LoVo (cell line): Measurements from ENCODE around the gene AATK.

Experiments
- DNase-seq: peaks from one replicate; pipeline ENCODE4 v3.0.0-alpha.2; 2016; ENCODE audit warnings: low spot score

Gene AATK

DNA sequence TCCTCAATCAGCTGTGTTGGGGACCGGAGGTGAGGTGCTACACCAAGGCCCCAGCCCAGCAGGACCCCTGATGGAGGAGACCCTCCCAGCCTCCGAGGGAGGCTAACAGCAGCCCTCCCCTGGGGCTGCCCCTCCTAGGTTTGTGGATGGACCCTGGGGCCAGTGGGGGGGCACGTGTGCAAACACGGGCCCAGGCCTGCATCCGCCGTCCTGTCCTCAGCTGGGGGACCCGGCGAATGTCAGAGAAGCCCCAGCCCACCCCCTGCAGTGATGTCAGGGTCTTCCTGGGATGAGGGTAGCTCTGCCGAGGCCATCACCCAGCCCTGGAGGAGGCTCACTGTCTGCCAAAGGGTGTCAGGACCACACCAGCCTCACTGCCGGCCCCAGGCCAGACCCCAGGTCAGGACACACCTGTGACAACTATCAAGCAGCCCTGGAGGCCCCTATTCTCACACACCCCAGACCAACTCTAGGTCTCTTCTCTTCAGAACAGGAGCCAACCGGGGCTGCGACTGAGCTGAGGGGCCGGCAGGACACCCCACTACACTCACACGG lies 30.0 kb upstream of the AATK start:
- DNase-seq: no peak

DNA sequence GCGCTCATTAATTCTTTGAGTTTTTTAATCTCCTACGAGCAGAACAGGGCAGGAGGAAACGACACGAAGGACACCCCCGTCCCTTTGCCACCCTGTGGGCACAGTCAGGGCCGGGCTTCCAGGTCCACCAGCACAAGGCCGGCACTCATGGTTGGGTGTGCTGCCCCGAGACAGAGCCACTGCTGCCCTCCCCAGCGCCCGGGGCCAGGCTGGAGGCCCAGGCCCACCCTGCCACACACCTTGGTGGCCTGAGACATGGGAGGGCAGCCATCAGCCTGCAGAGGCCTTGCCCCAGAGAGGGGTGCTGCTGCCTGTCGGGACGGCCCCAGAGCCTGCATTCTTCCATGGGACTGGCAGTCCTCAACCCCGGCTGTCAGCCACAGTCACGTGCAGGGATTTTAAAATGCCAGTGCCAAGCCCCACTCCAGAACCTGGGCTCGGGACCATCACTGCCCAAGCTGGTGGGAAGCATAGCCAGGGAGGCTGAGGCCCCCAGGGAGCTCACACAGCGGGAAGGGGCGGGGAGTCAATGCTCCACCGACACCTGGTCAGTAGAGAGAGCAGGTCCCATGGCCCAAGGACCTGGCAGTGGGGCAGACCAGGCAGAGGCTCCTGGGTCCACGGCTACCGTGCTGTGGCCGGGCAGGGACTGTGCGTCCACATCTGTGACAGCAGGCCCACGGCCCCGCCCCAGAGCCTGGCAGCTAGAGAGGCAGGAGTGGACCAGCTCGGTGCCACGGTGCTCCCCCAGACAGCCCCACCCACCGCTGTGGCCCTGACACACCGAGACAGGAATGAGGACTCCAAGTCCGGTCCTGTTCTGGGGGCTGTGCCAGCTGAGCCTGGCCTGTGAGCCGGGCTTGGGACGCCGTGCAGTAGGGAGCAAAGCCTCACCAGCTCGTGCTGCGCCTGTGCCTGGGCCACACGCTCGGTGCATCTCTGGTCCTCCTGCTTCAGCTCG lies 29.2 kb upstream of the AATK start:
- no peak for DNase-seq

DNA sequence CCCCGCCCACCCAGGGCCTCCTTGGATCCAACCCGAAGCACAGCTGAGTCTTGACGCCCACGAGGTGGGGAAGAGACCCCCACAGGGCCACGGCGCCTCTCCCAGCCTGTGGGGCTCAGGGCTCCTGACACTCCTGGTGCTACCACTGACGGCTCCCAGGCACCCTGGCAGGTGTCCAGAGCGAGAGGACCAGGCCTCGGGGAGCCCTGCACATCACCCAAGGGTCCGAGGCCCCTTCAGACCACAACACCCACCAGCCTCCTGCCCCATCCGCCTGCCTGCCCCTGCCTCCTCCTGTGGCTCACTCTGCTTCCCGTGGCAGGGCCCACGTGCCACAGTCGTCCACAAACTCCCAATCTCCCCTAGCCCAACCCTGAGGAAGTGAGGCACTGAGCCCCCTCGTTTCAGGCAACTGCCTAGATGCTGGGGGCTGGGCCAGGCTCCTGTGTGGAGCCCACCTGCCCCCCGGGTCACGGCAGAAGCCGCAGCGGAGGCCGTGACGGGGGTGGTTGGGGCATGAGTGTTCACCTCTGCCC lies 28.3 kb upstream of the AATK start:
- DNase-seq: no peak

DNA sequence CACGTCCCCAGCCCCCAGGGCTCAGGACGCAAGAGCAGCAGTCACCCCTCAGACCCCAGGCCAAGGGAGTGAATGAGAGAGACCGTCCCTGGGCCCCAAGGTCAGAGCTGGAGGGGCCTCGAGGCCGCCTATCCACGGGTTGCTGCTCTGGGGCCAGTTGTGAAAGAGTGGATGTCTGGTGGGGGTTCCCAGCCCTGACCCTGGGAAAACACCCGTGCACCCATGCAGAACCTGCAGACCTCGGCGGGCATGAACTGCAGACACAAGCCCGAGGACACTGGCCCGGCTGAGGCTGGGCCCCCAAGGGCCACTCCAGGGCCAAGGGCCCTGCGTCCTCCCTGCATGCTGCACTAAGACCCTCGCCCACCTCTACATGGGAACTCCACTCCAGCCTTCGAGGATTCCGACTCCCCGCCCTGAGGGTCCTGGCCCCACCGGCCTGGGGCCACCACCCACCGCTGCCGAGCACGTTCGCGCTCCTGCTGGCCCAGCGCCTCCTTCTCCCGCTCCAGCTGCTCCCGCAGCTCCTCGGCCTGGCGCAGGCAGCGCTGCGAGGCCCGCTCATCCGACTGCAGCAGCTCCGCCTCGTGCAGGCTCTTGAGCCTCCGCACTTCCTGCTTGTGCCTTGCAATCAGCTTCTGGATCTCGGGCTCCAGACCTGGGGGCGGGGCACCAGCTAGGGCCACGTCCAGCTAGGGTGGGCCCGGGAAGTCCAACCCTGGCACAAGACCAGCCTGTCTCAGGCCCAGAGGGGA lies 27.6 kb upstream of the AATK start:
- DNase-seq: no peak

DNA sequence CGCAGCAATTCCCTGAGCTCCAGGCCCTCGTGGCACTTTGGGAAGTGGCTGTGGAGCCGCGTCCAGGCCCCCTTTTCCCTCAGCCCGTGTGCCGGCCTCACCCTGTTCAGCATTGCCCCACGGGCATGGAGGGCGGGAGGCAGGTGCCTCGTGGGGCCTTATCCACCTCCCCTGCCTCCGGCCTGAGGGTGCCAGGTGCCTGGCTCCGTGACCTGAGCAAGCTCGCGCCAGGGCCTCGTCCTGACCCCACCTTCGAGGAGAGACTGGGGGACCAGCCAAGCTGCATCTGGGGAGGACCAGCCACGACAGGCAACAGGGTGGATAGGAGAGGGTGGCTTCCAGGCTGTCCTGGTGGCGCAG lies 27.0 kb upstream of the AATK start:
- no peak for DNase-seq

DNA sequence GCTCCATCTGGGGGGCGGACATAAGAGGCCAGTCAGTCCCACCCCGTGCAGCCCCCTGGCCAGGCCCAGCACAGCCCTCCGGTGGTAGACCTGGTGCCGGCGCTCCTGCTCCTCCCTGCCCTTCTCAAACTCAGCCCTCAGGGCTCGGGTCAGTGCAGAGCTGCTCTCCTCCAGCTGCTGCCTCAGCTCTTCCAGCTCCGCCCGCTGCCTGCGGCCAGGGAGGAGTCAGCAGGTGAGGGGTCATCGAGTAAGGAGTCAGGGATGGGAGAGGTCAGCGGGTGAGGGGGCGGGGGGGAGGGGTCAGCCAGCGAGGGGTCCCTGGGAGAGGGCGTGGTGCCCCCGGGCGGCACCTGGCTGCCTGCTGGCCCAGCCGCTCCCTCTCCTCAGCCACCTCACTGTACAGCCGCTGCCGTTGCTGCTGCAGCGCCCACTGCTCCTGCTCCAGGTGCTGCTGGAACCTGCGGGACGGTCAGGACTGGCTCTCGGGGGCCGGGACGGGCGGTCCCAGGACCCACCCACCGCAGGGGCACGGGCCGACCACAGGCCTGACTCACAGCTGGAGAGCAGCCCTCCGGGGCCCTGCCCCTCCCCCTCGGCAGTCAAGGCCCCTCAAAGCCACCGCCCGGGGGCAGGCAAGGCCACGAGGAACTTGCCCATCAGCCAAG lies 26.5 kb upstream of the AATK start:
- DNase-seq: no peak

DNA sequence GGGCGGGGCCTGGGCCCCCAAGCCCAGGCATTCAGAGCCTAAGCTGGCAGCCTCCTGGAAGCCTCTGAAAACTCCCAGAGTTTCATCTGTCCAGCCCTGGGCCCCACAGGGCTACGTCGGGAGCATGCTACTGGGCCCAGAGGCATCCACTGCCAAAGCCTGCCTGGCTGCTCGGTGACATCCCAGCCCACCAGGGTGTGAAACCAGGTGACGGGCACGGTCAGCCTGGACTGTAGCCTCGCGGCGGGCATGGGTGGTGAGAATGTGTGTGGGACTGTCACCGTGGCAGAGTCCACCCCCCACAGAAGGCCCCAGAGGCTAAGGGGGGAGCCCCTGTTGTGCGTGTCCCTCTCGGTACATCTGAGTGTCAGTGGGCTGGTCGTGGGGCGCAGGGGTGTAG lies 25.6 kb upstream of the AATK start:
- DNase-seq: no peak

DNA sequence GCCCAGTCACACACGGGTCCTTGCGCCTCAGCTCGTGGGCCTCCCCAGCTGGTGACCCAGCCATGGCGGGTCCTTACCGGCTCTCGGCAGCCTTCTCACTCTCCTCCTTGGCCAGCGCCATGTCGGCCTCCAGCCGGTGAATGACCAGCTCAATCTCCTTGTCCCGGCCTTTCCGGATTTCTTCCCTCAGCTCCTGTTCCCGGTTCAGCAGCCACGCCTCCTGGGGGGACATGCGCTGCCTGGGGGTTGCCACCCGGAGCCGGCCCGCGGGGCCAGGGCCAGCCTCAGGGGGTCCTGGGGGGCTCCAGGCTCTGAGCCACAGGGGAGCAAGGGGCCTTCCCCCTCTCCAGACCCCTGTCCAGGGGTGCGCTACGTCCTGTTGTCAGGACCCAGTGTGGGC lies 25.1 kb upstream of the AATK start:
- no peak for DNase-seq

DNA sequence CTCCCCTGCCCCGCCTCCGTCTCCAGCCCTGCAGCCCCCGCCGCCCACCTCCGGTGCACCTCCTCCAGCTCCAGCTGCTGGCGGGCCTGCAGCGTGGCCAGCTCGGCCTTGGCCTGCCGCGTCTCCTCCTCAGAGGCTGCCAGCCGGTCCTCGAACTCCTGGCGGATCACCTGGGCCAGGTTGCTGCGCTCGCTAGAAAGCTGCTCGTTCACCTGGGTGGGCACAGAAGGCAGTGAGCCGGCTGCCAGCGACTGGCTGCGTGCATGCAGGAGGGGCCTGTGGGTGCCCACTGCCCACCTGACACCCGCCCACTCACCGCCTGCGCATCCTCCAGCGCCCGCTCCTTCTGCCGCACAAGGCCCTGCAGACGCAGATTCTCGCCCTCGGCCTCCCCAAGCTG lies 24.6 kb upstream of the AATK start:
- no peak for DNase-seq

DNA sequence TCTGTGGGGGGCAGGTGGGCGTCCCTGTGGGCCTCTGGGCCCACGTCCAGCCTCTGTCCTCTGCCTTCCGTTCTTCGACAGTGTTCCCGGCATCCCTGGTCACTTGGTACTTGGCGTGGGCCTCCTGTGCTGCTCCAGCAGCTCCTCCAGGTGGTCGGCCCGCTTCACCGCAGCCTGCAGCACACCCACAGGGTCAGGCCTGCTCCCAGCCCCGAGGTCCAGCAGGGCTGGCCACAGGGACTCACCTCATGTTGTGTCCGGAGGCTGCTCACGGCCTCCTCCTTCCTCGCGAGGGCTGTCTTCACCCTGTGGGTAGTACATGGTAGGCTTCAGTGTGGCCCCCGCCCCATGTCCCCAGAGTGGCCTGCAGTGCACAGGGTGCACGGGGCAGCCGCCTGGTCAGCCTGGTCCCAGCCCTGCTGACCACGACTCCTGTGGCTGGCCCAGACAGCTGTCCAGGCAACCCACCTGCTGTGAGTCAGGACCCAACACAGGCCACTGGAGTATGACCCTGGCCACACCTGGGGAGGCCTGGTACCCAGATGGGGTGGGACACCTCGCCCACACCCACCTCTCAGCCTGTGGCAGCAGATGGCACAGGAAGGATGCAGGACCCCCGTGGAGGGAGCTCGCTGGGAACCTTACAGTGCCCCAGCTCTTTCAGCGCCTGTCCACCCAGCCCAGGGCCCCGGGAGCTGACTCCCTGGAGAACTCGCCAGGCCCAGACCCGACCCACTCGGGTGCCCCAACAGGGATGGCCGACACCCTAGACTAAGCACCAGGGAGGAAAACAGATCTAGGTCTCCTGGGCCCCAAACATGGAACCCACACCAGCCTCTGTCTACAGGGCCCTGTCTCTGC lies 23.9 kb upstream of the AATK start:
- no peak for DNase-seq

DNA sequence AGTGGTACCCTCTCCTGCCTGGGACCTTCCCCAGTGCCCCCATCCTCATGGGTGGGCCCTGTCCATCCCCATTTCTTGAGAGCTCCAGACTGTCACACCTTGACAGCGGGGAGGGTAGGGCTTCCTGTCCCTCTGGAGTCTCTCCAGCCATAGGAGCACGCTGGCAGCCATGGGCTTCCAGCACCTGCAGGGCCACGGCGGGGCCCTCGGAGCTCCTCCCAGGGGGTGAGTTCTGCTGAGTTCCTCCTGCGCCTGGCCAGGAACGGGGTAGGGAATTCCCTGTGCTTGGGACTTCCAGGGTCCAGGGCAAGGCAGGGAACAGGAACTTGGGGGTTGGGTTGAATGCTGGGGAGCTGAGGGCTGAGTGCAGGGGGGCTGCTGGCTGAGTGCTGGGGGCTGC lies 23.0 kb upstream of the AATK start:
- no peak for DNase-seq

DNA sequence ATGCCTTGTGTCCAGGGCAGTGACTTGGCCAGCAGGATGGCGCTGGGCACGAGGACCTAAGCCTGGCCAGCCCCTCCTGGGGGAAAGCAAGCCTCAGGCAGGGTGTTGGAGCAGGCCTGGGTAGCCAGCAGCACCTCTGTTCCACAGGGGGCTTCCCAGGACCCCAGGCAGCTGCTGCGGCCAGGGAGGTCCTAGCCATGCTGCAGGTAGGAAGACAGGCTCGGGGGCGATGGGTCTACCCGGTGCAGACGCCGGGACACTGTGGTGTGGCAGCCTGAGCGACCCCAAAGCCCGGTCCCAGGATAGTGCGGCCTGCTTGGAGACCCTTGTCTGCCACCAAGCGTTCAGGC lies 22.4 kb upstream of the AATK start:
- DNase-seq: no peak

DNA sequence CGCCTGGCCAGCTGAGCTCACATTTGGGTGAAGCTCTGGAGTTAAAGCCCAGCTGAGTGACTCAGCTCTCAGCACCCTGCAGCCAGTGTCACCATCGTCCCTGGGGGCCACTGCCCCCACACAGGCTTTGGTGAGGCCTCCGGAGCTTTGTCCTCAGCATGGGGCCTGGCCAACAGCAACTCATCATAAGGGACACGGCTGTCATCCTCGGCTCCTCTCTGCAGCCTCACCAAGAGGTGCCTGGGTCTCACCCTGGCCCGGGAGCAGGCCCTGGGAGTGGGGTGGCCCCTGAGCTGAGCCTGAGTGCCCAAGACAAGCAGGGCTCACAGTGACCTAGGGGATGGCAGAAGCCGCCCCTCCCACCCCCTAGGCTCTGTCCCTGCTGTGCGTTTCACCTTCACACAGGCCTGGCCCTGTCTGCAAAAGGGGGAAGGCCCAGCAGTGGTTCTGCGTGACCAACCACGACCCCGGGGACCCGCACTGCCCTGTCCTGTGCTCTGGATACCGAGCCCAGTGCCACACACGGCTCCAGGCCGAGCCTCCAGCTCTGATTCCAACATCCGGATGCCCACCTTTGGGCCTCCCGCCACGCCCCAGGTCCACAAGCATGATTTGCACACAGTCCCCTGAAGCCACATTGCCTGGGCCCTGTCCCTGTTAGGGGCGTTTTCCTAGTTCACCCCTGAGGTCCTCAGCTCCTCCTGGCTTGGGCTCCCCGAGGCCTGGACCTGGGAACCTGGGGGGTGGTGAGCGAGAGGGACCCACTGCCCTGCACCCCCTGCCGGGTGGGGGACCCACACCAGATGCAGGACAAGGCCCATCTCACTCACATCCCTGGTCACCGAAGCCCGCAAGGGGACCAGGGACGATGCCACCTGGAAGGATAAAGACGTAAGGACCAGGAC lies 21.8 kb upstream of the AATK start:
- DNase-seq: no peak

DNA sequence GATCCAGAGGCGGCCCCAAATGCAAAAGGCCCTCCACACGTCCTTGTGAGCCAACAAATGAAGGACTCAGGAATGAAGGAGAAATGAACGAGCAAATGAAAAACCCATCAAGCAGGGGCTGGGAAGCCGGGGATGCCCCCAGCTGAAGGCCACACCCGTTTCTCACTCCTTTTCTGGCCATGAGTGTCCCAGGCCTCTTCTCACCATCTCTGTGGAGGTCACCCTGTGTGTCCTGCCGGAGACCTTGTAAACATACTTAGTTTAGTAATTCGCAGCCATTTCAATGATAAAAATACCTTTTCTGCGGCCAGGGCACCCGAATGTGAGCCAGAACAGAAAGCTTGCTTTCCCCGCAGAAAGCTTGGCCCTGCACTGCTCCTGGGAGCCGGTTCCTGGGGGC lies 21.1 kb upstream of the AATK start:
- DNase-seq: no peak

DNA sequence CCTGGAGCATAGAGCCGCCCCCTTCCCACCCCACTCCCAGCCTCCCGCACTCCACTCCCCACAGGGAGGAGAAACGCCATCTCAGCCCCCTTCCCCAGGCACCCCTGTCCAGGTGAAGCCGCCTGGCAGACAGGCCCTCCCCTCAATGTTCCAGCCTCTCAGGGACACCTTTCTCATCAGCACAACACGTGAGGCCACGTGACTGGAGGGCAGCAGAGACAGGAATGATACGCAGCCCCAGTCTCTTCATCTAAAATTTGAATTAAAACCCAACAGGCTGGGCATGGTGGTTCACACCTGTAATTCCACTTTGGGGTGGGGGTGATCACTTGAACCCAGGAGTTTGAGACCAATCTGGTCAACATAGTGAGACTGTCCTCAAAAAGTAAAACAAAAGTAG lies 20.2 kb upstream of the AATK start:
- no peak for DNase-seq

DNA sequence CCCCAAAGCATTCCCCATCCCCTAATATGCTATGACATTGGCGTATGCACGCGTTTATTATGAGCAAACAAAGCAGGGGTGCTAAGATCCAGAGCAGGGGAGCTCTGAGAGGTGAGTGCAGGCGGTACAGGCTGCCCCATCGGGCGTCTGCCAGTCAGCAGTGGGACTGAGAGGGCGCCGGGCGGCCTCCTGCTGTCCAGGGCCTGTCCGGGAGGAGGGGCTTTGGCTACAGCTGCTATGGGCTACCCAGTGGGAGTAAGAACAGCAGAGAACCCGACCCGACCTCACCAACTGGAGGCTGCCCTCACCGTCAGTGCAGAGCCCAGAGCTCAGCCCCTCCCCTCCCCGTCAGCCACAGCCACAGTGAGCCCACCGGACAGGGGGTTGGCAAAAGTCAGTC lies 18.5 kb upstream of the AATK start:
- no peak for DNase-seq

DNA sequence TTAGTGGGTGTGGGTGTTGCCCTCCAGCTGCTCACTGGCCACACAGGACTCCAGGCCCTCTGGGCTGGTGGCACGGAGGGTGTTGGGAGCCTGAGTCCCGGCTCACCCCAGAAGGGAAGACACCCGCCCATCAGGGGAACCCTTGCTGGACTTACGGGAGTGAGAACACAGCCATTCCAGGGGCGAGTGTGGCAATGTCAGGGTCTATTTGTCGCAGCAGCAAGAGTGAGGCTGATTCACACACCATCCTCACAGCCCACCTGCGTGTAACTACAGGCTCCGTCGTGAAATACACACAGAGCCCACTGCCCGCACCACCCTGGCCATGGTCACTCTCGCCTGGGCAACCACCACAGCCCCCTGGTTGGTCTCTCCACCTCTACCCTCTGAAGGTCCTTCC lies 17.8 kb upstream of the AATK start:
- DNase-seq: no peak

DNA sequence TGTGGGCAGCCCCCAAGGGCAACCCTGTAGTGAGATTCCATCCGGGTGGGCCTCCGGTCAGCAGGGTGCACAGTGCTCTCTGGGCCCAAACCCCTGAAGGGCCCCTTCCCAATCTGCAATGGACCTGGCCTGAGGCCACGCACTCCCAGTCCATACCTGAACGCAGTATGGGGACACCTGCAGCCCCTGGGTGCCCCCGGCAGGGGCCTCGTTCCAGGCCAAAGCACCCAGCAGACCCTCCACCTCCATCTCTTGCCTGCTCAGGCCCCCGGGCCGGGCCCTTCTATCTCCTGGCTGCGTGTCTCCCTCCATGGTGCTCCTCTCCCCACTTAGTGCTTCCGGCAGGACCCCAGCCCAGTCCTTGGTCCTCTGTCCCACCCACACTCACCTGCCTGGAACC lies 17.3 kb upstream of the AATK start:
- no peak for DNase-seq

DNA sequence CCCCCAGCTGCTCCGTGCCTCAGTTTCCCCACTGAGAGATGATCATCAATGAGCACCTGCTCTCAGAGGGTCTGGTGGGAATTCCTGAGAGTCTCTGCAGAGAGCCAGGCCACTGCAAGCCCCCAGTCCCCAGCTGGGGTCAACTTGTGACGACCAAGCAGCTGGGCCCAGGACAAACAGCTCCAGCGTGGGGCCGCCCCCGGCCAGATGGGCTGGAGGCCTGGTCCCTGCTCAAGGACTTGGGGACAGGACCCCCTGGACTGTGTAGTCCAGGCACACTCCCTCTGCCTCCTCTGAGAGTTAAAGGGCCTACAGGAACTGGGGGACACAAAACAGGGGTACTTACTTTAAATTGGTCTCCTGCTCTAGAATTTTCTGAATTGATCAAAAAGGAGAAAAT lies 16.6 kb upstream of the AATK start:
- no peak for DNase-seq

DNA sequence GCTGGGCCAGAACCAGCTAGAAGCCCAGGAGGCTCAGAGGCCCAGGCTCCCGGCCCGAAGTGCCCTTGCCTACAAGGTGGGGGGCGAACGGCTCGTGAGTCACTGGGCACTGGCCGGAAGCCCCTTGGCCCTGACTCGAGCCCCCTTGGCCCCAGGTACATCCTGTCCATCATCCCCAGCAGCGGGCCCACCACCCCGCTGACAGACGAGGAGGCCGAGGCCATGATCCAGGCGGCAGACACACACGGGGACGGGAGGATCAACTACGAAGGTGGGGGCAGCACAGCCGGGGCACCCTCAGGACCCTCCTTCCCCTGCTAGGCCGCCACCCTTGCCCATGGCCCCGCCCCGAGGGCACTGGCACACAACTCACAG lies 15.8 kb upstream of the AATK start:
- no peak for DNase-seq
